ENCODE results near the gene ARHGAP12.
"Not testable (repeated sequence)": the region's sequence is repeated elsewhere in the genome, so short reads cannot be mapped to it uniquely, and the experiment has no call there.

Gene ARHGAP12, protein sequence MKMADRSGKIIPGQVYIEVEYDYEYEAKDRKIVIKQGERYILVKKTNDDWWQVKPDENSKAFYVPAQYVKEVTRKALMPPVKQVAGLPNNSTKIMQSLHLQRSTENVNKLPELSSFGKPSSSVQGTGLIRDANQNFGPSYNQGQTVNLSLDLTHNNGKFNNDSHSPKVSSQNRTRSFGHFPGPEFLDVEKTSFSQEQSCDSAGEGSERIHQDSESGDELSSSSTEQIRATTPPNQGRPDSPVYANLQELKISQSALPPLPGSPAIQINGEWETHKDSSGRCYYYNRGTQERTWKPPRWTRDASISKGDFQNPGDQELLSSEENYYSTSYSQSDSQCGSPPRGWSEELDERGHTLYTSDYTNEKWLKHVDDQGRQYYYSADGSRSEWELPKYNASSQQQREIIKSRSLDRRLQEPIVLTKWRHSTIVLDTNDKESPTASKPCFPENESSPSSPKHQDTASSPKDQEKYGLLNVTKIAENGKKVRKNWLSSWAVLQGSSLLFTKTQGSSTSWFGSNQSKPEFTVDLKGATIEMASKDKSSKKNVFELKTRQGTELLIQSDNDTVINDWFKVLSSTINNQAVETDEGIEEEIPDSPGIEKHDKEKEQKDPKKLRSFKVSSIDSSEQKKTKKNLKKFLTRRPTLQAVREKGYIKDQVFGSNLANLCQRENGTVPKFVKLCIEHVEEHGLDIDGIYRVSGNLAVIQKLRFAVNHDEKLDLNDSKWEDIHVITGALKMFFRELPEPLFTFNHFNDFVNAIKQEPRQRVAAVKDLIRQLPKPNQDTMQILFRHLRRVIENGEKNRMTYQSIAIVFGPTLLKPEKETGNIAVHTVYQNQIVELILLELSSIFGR

DNA sequence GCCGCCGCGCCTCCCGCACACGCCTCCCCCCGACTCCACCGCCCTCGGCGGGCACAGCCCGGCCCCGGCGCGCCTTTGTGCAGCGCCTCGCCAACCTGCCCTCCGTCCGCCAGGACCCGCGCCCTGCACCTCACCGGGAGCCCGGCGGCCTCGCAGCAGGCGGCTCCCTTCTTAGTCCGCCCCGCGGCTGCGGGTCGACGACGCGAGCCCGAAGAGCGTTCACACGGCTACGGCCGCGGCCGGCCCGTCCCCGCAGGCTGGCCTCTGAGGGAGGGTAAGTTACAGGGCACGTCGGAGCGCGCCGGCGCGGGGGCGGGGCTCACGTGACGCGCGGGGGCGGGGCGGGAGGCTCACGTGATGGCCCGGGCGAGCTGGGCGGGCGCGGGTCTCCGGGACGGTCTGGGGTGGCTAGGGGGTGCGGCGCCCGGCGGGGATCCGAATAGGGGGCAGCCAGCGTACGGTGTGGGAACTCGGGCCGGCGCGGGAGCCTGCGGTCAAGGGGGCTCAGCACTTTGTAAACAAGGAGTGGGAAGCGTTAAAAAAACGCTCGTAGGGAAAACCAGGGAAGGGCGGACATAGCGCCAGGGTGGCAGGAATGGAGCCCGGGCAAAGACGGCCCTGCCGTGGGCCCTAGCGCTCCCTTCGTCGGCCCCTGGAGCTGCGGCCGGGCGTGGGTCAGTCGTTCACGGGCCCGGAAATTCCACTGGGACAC, at the start of gene ARHGAP12:
ARHGAP12 (minus strand) TSS at position 283 of the 712 bp plus-strand sequence. CDS start 19,976 bp downstream, outside the sequence.
- peak; percentile 90 for DNase-seq (ENCODE audit: low read depth)

DNA sequence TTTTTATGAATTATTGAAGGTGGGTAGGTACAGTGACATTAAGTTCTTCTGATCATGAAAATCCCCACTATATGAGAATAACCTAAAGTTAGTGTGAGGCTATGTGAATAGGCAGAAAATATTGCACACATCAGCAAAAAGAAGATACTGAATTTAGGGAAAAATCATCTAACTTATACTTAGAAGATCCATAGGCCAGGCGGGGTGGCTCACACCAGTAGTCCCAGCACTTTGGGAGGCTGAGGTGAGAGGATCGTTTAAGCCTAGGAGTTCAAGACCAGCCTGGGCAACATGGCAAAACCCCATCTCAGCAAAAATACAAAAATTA, 49.5 kb upstream of the ARHGAP12 start:
- DNase-seq (ENCODE audit: low read depth) = no peak

DNA sequence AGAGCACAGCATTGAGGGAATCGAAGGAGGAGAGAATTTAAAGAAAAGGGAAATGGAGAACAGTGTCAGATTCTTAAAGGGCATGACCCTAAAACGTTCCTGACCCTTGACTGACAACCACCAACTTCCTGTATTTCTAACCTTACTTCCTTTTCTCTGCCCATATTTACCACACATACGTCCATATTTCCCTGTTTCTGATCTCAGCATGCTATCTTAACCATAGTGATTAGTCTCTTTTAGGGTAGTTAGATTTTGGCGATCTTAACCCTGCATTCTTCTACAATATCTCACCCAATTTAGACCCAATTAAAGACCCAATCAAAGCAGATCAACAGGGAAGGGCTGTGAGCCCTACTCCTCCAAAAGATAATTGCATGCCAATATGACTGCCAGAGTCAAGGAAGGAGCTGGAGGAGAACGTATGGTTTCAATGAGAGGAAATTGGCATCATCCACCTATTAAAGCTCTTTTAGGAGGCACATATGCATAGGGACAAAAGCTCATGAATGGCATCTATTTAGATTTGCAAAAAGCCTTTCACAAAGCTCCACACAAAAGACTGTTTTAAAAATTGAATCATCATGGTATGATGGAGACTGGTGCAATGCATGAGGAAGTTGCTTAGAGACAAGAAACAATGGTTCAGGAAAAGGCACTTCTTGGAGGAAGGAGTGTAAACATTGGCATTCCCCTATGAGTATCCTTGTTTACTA, 49.0 kb upstream of the ARHGAP12 start:
- peak; percentile 85 for DNase-seq (ENCODE audit: low read depth)

DNA sequence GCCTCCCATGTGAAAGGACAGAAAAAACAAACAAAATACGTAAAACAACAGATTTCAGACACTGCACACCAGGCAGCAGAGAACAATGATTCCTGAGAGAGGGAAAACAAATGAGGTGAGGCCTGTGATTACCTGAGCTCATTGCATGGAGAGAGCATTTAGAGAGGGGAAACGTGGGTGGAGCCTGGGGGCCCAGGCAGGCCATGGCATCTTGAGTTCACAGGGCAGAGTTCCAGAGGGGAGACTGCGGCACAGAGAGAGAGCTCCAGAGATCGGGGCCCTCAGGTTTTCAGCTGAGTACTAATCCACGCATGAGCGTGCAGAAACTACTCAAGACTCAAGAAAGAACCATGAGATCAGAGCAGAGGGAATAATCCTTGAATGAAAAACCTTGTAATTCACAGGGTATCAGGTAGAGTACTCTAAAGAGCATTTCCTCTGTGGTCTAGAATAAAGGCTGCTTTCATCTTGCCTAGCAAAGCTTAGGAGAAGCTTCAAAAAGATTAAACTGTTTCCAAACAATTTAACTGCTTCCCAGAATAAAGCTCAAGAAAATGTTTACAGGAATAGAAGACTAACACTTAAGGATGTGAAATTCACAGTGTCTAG, 46.6 kb upstream of the ARHGAP12 start:
- no peak for DNase-seq (ENCODE audit: low read depth)

DNA sequence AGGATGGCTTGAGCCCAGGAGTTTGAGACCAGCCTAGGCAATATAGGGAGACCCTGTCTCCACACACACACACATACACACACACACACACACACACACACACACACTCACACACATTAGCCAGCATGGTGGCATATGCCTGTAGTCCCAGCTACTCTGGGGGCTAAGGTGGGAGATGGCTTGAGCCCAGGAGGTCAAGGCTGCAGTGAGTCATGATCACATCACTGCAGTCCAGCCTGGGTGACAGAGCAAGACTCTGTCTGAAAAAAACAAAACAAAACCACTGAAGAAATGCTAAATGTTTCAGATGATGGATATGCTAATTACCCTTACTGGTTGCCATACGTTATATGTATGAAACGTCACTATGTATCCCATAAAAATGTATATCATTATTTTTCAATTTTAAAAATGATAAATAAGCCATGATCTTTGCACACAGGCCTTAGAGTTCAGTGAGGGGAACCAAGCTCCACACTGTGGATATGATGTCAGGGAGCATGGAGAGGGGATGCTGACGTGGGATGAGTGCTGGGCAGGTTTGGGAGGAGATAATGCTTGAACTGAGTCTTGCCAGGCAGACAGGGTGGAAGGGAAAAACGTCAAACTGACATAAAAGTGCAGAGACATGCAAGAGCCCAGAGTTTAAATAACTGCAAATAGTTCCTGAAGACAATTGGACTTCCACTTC, 45.9 kb upstream of the ARHGAP12 start:
- peak; percentile 73 for DNase-seq (ENCODE audit: low read depth)

DNA sequence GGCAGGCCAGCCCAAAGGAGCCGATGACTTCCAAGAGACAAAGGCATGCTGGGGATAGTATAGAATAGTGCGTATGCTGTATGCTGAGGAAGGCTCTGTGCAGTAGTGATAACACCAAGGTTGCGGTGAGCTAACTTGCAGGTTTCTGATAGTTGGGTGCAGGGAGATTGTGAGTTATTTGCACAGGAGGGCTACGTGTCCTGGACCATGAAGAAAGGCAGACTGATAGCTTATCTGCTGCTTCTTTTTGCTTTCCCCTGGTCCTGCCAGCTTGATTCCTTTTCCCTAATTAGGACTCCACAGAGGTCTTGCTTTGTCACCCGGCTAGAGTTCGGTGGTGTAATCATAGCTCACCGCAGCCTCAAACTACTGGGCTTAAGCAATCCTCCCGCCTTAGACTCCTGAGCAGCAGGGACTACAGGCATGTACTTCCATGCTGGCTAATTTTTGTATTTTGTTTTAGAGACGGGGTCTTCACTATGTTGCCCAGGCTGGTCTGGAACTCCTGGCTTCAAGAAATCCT, 43.9 kb upstream of the ARHGAP12 start:
- DNase-seq (ENCODE audit: low read depth) = no peak

DNA sequence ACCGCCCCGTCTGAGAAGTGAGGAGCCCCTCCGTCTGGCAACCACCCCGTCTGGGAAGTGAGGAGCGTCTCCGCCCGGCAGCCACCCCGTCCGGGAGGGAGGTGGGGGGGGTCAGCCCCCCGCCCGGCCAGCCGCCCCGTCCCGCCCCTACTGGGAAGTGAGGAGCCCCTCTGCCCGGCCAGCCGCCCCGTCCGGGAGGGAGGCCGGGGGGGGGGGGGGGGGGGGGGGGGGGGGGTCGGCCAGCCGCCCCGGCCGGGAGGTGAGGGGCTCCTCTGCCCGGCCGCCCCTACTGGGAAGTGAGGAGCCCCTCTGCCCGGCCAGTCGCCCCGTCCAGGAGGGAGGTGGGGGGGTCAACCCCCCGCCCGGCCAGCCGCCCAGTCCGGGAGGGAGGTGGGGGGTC, 41.2 kb upstream of the ARHGAP12 start:
- DNase-seq (ENCODE audit: low read depth) = not testable (repeated sequence)

DNA sequence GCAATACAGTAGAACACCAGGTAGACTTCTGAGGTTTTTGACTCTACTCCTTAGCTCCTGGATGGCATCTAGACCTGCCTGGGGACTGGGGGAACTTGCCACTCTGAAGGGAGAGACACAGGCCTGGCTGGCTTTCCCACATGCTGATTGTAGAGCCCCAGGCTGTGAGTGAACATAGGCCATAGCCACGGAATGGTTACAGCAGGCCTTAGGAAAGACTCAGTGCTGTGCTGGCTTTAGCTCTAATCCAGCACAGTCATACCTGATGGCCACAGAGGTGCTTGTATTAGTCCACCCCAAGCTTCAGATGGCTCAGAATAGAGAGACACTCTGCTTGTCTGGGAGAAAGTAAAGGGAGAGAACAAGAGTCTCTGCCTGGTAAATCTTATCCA, 35.0 kb upstream of the ARHGAP12 start:
- no peak for DNase-seq (ENCODE audit: low read depth)

DNA sequence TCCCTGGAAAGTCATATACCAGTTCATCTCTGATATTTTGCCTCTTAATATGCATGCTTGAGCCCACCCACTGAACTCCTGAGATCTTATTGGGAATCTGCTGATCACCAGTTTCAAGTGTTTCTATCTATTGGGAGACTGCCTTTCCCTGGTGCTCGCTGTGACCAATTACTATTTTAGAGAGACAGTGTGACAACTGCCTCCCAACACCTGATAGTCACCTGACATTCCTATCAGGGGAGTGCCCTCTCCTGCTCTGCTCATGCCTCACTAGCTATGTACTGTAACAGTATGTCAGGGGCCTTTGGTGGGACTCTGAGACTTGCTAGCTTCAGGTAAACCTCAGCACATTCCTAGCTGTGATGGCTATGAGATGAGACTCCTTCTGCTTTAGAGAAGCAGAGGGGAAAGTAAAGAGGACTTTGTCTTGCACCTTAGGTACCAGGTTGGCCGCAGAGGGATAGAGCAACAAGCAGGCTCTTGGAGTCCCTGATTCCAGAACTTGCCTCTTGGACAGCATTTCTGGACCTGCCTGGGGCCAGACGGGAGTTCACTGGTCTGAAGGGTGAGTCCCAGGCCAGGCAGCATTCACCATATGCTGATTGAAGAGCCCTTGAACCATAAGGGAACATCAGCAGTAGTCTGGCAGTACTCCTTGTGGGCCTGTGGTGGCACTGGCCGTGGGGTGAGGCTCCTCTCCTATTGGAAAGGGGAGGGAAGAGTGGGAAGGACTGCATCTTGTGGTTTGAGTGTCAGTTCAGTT, 34.4 kb upstream of the ARHGAP12 start:
- DNase-seq (ENCODE audit: low read depth) = no peak

DNA sequence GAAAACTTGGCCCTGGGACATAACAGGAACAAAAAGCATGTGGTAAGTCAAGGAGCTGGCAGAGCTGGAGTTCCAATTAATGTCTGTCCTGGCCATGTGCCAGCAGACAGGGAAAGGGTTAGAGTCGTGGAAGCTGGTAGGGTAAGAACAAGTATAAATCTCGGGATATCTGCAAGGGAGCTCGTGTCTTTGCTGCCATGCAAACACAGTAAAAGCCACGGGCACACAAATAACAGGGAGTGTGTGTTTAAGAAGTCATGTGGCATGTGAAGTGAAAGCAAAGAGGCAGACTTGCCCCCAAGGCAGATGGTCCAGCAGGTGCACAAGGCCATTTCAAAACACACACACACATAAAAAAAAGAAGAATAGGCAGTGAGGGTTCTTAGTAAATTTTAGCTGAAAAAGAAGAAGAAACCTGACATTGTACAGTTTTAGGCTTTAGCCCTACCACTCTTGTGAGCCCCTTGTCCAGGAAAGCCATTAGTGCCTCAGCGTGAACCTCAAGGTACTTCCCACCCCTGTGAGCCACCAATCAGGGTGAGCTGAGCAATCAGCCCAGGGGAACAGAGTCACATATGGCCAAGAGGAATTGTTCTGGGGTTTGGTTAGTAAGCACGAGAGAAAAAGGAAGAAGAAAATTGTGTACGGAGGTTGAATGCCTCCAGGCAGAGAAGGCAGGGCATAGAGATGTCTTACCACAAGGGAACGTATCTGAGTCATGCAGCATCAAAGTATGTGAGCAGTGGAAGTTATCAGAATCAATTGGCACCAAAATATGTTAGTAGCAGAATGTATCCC, 32.8 kb upstream of the ARHGAP12 start:
- DNase-seq (ENCODE audit: low read depth) = peak; percentile 93

DNA sequence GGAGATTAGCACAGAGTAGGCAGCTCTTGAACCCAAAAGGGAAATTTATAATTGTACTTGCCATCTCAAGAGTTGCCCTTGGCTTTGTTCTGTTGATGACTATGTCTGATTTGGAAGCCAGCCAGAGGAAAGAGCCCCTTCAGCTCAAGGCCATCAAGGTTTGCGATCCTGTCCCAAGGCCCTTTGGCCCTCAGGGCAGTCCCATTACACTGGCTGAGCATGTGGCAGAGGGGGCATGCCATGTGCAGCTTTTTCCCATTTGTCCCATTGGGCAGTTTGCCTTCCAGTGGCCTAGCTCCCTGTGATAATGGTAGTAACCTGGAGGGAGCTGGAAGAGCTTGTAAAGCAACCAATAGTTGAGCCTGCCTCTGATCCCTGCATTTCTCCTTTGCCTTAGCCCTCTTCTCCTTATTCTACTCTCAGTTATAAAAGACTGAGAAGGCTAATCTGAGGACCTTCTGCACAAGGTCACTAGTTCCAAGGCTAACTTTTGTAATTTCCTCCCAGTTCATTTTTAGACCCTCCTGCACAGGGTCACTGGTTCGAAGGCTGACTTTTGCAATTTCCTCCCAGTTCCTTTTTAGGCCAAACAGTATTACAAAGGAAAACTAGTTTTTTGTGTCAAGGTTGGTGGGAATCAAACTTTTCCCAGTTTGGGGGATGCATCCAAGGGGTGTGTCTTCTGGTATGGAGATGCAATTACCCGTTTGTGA, 31.0 kb upstream of the ARHGAP12 start:
- no peak for DNase-seq (ENCODE audit: low read depth)

DNA sequence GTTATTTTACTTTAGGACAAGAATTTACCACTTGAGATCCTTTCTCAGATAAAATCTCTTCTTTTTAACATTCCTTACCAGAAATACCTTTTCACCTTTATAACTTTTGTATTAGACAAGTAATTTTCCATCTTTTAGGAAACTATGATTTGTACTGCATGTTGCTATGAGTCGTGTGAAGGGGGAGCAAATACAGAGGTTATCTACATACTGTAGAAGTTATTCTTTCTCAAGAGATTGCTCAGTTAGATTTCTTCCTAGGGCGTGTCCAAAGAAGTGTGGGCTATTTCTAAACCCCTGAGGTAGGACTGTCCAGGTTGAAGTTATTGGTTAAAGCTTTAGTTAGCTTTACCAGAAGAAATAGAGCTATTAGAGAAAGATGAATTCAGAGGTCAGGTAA, 30.2 kb upstream of the ARHGAP12 start:
- DNase-seq (ENCODE audit: low read depth) = no peak

DNA sequence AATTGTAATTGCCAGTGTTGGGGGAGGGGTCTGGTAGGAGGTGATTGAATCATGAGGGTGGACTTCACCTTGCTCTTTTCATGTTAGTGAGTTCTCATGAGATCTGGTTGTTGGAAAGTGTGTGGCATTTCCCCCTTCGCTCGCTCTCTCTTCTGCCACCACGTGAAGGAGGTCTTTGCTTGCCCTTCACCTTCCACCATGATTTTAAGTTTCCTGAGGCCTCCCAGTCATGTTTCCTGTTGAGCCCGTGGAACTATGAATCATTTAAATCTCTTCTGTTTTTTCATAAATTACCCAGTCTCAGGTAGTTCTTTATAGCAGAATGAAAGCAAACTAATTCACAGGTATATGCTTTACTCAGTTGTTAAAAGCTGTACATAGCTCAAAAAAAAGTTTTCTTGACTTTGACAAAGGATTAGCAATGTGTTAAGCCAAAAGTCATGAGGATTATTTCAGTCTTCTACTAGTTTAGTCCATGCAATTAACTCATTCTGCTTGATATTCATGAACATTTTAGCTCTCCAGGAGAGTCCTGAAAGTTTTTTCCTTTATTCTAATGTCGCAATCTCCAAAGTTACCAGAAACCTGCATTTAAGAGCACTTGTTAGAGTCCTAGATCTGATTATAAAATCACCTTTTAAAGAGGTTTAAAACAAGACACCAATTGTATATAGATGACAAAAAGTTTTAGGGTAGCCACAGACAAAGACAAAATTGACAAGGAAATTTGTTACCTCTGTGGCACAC, 27.7 kb upstream of the ARHGAP12 start:
- no peak for DNase-seq (ENCODE audit: low read depth)

DNA sequence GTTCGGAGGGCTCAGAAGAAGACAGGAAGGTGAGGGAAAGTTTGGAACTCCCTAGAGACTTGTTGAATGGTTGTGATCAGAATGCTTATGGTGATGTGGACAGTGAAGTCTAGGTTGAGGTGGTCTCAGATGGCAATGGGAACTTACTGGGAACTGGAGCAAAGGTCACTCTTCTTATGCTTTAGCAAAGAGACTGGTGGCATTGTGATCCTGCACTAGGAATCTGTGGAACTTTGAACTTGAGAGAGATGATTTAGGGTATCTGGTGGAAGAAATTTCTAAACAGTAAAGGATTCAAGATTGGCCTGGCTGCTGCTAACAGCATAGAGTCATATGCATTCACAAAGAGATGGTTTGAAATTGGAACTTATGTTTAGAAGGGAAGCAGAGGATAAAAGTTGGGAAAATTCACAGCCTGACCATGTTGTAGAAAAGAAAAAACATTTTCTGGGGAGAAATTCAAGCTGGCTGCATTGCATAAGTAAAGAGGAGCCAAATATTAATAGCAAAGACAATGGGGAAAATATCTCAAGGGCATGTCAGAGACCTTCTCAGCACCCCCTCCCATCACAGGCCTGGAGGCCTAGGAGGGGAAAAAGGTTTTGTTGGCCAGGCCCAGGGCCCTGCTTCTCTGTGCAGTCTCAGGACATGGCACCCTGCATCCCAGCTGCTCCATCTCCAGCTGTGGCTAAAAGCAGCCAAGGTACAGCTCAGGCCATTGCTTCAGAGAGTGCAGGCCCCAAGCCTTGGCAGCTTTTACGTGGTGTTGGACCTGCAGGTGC, 26.0 kb upstream of the ARHGAP12 start:
- no peak for DNase-seq (ENCODE audit: low read depth)

DNA sequence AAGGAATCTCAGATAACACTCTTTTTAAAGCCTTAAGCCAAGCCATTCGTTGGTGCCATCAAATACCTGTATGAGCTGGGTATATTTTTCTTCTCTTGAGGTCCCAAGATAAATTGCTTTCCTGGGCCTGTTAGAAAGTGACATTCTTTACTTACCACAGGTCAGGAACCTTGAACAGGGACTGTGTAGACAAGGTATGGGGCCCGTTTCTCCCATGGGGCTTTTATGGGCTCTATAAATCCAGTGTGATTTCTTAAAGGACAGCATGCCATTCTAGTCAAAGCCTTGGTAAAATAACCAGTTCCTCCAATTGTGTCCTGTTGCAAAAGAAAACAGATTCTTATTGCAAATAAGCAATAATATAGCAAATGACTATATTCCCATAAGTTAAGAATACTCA, 24.8 kb upstream of the ARHGAP12 start:
- no peak for DNase-seq (ENCODE audit: low read depth)

DNA sequence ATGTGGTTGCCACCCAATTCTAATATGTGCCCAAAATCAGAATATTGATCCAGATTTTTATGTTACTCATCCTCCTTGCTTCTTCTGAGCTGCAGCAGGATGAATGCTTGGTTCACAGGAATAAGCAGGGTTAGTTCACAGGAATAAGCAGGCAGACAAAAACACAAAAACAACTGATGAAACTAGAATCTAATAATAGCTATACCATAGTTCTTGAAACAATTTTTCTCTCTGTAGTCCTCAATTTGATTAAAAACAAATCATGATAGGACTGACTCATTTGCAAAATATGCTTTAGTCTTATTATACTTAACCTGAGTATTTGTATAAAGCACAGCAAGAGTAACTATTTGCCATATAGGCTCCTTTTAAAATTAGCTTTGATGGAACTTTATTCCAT, 24.4 kb upstream of the ARHGAP12 start:
- no peak for DNase-seq (ENCODE audit: low read depth)

DNA sequence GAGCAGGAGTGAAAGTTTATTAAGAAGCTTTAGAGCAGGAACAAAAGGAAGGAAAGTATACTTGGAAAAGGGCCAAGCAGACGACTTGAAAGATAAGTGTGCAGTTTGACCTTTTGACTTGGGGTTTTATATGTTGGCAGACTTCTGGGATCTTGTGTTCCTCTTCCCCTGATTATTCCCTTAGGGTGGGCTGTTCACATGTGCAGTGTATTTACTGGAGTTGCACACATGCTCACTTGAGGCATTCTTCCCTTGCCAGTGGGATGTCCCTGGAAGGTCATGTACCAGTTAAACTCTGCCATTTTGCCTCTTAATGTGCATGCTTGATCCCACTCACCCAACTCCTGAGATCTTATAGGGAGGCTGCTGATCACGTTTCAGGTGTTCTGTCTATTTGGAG, 23.4 kb upstream of the ARHGAP12 start:
- DNase-seq (ENCODE audit: low read depth) = no peak

All from ELR (cell line).